ENCODE data around the gene AKAP8L.

AKAP8L gene

GRCh38 chr19:15332311-15332996 lies 86.3 kb downstream of the AKAP8L start, which contains the start of gene BRD4:
Gene BRD4, minus strand, starts transcription at chr19:15332539. Its CDS starts 59,440 bp downstream, at chr19:15273099.
- DNase-seq (ENCODE audit: low read depth, low spot score) = no peak
- Histone ChIP-seq H3K36me3 (ENCODE audit: insufficient read depth, low read length) (no peaks in the 10 kb centered on the region), H3K4me3 (peak within 1 kb of the TSS; percentile 98), H3K27ac (peak within 1 kb of the TSS; percentile 78; the same call in 1 of the 2 replicates), H3K9ac (ENCODE audit: insufficient read length) (peak within 1 kb of the TSS; percentile 93), H3K9me3 (ENCODE audit: low read depth, low read length) (no peaks in the 10 kb centered on the region)
- TF ChIP-seq POLR2AphosphoS5 (IDR thresholded peaks at IDR 0.05; ENCODE audit: borderline replicate concordance, low read depth, low read length) (peak; percentile 71), EZH2 (IDR thresholded peaks at IDR 0.05) (no peak), FOXP2 (optimal IDR thresholded peaks at IDR 0.05; ENCODE audit: control extremely low read depth, extremely low read length, insufficient read depth) (no peak)

- no peaks in the 10 kb centered on the region for H3K36me3 ChIP-seq (ENCODE audit: insufficient read depth, low read length)
- TF ChIP-seq EZH2 (IDR thresholded peaks at IDR 0.05) (no peak), POLR2AphosphoS5 (IDR thresholded peaks at IDR 0.05; ENCODE audit: borderline replicate concordance, low read depth, low read length) (no peak)
- no peaks in the 10 kb centered on the region for H3K9me3 ChIP-seq (ENCODE audit: low read depth, low read length)
- H3K27ac ChIP-seq = peak overlapping the region; percentile 78; the same call in 1 of the 2 replicates
- H3K9ac ChIP-seq (ENCODE audit: insufficient read length) = peak overlapping the region; percentile 93
- no peak for DNase-seq (ENCODE audit: low read depth, low spot score)
- peak overlapping the region; percentile 98 for H3K4me3 ChIP-seq
Observed at GRCh38 chr19:15331419-15332310, 87.1 kb downstream of the AKAP8L start.

- Histone ChIP-seq H3K36me3 (ENCODE audit: insufficient read depth, low read length) (no peaks in the 10 kb centered on the region), H3K9me3 (ENCODE audit: low read depth, low read length) (no peaks in the 10 kb centered on the region), H3K9ac (ENCODE audit: insufficient read length) (peak overlapping the region; percentile 93), H3K27ac (peak overlapping the region; percentile 70; the same call in 1 of the 2 replicates), H3K4me3 (peak overlapping the region; percentile 98)
- DNase-seq (ENCODE audit: low read depth, low spot score) = no peak
- TF ChIP-seq EZH2 (IDR thresholded peaks at IDR 0.05) (no peak), FOXP2 (optimal IDR thresholded peaks at IDR 0.05; ENCODE audit: control extremely low read depth, extremely low read length, insufficient read depth) (no peak), POLR2AphosphoS5 (IDR thresholded peaks at IDR 0.05; ENCODE audit: borderline replicate concordance, low read depth, low read length) (no peak)
Observed at GRCh38 chr19:15330801-15331418, 87.9 kb downstream of the AKAP8L start.
